ENCODE data around the gene NHS.
"Not testable (repeated sequence)": the region's sequence is repeated elsewhere in the genome, so short reads cannot be mapped to it uniquely, and the experiment has no call there.

Gene NHS

GRCh38 chrX:17500145-17500579 is 125.2 kb downstream of the NHS start:
- no peak for TF ChIP-seq CTCF (conservative IDR thresholded peaks at IDR 0.05; ENCODE audit: control insufficient read depth, insufficient read depth, low read depth, low read length)
- DNase-seq (ENCODE audit: low read depth), result peak; percentile 49
- no peak overlapping the region for H3K4me3 ChIP-seq (ENCODE audit: control insufficient read depth, low read depth, low read length)

GRCh38 chrX:17501746-17502145 is 126.7 kb downstream of the NHS start:
- H3K4me3 ChIP-seq (ENCODE audit: control insufficient read depth, low read depth, low read length), result no peak overlapping the region
- TF ChIP-seq CTCF (conservative IDR thresholded peaks at IDR 0.05; ENCODE audit: control insufficient read depth, insufficient read depth, low read depth, low read length), result no peak
- DNase-seq (ENCODE audit: low read depth), result peak; percentile 19

- DNase-seq (ENCODE audit: low read depth); H3K4me3 ChIP-seq (ENCODE audit: control insufficient read depth, low read depth, low read length): not testable (repeated sequence)
Measured at GRCh38 chrX:17506352-17506751, 131.4 kb downstream of the NHS start.

GRCh38 chrX:17511556-17511955 is 136.6 kb downstream of the NHS start:
- no peak for TF ChIP-seq CTCF (conservative IDR thresholded peaks at IDR 0.05; ENCODE audit: control insufficient read depth, insufficient read depth, low read depth, low read length)
- peak; percentile 34 for DNase-seq (ENCODE audit: low read depth)
- H3K4me3 ChIP-seq (ENCODE audit: control insufficient read depth, low read depth, low read length), result no peak overlapping the region

GRCh38 chrX:17519358-17519757 is 144.4 kb downstream of the NHS start:
- peak; percentile 57 for DNase-seq (ENCODE audit: low read depth)
- no peak overlapping the region for H3K4me3 ChIP-seq (ENCODE audit: control insufficient read depth, low read depth, low read length)
- TF ChIP-seq CTCF (conservative IDR thresholded peaks at IDR 0.05; ENCODE audit: control insufficient read depth, insufficient read depth, low read depth, low read length), result no peak

GRCh38 chrX:17520016-17520615 is 145.1 kb downstream of the NHS start:
- no peak overlapping the region for H3K4me3 ChIP-seq (ENCODE audit: control insufficient read depth, low read depth, low read length)
- TF ChIP-seq CTCF (conservative IDR thresholded peaks at IDR 0.05; ENCODE audit: control insufficient read depth, insufficient read depth, low read depth, low read length), result no peak
- DNase-seq (ENCODE audit: low read depth), result peak; percentile 50

GRCh38 chrX:17521871-17522693 is 147.1 kb downstream of the NHS start:
- DNase-seq (ENCODE audit: low read depth), result peak; percentile 61
- H3K4me3 ChIP-seq (ENCODE audit: control insufficient read depth, low read depth, low read length), result no peak overlapping the region
- no peak for TF ChIP-seq CTCF (conservative IDR thresholded peaks at IDR 0.05; ENCODE audit: control insufficient read depth, insufficient read depth, low read depth, low read length)

Data from fibroblast of mammary gland (primary cell).